HG02571 (cell line): ENCODE measurements around the gene PSAPL1.
"Not testable (repeated sequence)": the region's sequence is repeated elsewhere in the genome, so short reads cannot be mapped to it uniquely, and the experiment has no call there.

Experiments
- ATAC-seq: cut with Tn5 transposase; IDR thresholded peaks from one replicate; pipeline ENCODE4 v1.9.1; 2021; ENCODE audit warnings: mild to moderate bottlenecking, moderate library complexity; ENCODE audit not compliant: unreplicated experiment

The PSAPL1 gene

DNA sequence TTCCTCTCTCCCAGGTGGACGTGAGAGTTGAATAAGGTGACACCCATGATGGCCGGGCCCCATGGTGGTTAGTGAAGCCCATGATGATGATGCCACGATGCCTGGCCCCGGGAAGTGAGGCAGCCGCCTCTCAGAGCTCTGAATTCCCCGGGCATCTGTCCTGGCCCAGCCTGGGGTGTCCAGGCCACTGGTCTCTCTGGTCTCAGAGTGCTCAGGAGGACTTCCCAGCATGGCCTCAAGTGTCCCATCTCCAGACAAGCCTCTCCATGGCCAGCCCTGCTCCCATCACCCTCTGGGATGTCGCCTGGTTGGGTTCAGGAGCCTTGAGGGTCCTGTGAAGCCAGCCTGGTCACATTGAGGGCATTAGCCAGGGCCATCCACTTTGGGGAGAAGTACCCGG, 24.7 kb upstream of the PSAPL1 start:
- no peak for ATAC-seq

DNA sequence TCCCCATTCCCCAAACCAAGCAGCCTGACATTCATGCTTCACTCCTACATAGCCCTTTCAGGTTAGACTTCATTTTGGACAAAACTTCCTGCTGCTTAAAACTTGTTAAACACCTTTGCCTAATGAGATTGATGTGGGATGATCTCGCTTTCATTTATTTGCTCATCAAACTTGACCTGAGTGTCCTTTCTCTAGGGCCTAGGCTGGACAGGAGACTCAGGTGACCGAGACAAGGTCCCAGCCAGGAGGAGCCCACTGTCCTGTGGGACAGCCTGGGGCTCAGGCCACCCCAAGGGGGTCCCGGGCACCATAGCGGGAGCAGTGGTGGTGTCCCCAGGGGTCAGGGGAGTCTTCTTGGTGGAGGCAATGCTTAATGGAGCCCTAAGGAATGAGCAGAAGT, 23.7 kb upstream of the PSAPL1 start:
- ATAC-seq: no peak

DNA sequence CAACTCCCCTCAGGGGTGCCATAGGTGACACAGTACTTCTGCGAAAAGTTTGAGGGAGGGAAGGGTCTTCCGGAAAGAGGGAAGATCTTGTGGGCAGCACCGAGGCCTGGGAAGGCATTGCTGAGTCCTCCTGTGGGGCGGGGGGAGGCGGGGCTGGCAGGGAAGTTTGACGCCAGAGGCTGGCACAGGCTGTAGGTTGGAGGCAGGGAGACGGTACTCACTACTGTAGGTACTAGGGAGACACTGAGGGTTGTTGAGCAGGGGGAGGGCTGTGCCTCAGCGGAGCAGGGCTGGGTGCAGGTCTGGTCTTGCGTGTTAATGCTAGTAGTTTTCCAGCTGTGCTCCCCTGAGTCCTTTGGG, 23.3 kb upstream of the PSAPL1 start:
- no peak for ATAC-seq

DNA sequence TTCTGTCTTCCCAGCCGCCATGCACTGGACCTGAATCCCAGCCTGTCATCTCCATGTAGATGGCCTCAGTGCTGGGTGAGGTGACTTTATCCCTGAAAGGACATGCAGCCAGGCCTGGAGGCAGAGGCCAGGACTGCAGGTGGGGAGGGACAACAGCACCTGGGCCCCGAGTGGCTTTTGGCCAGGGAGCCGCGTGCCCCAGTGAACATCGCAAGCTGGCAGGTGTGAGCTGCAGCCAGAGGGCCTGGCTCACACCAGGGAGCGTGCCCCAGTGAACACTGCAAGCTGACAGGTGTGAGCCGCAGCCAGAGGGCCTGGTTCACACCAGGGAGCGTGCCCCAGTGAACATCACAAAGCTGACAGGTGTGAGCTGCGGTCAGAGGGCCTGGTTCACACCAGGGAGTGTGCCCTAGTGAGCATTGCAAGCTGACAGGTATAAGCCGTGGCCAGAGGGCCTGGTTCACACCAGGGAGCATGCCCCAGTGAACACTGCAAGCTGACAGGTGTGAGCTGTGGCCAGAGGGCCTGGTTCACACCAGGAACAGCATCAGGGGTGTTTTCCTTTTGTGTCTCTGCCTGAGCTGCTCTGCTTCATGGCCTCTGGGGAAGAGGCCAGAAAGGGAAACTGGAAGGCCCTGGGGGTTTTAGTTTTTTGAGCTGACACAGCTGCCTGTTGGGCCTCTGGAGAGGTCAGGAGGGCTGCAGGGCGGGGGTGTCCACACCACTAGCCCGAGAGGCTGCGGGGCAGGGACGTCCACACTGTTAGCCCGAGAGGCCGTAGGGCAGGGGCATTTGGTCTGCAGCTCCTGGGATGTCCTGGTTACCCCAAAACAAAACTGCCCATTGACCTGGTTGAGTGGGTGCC, 22.7 kb upstream of the PSAPL1 start:
- no peak for ATAC-seq

DNA sequence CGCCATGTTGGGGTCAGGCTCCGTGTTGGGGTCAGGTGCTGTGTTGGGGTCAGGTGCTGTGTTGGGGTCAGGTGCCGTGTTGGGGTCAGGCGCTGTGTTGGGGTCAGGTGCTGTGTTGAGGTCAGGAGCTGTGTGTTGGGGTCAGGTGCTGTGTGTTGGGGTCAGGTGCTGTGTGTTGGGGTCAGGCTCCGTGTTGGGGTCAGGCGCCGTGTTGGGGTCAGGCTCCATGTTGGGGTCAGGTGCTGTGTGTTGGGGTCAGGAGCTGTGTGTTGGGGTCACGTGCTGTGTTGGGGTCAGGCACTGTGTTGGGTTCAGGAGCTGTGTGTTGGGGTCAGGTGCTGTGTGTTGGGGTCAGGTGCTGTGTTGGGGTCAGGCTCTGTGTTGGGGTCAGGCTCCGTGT, 18.1 kb upstream of the PSAPL1 start:
- ATAC-seq: not testable (repeated sequence)

DNA sequence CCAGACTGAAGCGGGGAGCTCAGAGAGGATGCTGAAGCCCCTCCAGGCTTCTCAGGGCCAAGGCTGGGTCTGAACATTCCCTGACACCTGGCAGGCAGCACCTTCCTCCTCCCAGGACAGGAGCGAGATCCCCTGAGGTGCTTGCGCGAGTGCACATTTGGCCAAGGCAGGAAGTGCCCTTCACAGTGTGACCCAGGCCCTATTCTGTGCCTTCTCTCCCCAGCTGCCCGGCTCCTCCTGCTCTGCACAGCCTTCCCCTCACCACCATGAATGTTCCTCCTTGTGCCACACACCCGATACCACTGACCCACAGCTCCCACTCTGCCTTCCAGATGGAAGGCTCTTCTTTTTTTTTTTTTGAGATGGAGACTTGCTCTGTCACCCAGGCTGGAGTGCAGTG, 17.1 kb upstream of the PSAPL1 start:
- no peak for ATAC-seq

DNA sequence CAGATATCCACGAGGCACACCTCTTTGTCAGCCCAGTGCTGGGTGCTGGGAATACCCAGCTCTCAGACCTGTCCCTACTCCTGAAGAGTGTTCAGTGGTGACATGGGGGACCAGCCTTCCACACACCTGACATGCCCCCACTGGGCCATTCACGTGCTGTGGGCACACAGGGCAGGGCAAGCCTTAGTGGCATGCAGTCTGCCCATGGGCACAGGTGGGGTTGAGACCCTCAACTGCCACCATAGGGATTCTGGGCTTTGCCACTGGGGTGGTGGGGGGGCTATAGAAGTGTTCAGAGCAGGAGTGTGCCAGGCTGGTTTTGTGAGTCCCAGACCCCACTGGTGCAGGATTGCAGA, 16.7 kb upstream of the PSAPL1 start:
- no peak for ATAC-seq

DNA sequence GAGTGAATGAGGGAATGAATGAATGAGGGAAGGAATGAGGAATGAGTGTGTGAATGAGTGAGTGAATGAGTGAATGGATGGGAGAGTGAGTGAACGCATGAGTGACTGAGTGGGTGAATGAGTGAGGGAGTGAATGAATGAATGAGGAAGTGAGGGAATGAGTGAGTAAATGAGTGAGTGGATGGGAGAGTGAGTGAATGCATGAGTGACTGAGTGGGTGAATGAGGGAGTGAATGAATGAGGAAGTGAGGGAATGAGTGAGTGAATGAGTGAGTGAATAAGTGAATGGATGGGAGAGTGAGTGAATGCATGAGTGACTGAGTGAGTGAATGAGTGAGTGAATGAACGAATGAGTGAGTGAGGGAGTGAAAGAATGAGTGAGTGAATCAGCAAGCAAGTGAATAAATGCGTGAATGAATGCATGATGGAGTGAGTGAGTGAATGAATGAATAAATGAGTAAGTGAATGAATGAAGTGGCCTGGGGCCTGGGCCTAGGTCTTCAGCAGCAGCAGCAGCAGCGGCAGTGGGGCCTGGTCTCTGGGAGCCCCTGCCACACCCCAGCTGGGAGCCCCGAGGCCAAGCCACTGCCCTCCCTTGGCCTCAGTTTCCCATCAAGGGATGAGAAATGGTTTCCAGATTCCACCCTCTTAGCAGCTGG, 16.2 kb upstream of the PSAPL1 start:
- no peak for ATAC-seq

DNA sequence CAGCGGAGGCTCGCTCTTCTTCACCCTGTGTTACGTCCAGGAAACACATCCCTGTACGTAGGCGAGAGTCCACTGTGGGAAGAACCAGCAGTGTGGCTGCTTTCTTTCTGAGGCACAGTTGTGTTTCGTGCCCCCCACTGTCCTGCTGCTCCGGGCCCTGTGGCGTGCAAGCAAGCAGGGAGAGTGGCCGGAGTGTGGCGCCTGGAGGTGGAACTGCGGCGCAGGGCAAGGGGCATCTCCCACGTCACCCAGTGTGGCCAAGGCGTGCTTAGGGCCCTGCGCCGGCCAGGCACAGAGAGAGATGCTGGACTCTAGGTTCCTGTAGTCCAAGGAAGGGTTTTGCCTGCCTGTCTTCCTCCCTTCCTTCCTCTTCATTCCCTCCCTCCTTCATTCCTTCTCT, 13.3 kb upstream of the PSAPL1 start:
- ATAC-seq: no peak

DNA sequence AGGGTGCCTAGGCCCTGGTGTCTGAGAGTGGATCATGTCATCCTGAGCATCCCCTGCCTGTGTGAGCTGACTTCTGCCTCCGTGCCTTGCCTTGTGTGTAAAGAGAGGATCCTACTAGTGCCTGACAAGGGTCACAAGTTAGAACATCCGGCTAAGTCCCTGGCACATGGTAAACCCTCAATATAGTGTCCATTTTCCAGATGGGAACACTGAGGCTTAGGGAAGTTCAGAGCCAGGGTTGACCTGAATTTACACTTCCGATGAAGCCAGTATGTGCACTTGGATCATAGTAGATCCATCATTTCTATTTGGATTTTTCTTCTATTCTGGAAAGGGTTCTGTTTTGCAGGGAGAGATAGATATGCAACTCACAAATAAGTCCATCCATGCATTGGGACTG, 12.5 kb upstream of the PSAPL1 start:
- no peak for ATAC-seq

DNA sequence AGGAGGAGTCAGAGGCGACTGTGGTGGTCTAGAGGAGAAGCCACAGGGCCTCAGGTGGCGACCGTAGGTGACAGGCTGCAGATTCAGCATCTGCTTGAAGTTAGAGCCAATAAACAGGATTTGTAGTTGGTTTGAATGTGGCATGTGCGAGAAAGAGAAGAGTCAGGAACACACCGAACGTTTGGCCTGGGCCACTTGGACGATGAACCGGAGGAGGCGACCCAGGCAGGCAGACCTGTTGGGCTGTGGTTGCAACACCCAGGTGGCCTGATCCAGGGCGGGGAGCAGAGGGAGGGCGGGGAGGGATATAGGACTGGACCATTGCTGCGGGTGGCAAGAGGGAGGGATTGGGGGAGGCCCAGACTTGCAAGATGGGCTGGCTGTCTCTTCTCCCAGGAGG, 10.0 kb upstream of the PSAPL1 start:
- no peak for ATAC-seq

DNA sequence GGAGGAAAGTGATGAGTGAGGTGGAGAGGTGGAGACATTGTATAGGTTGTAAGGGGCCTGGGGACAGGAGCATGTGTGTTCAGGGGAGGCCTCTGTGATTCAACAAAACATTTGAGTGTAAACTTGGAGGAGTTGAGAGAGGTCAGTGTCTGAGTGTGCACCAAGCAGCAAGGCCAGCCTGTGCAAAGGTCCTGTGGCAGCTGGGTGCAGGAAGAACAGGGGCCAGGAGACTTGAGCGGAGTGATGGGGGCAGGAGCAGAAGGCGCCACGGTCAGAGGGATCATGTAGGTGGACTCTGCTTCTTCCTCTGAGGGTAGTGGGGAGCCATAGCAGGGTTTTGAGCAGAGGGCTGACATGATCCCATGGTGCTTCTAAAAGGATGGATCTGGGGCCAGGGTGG, 9.6 kb upstream of the PSAPL1 start:
- ATAC-seq: no peak

DNA sequence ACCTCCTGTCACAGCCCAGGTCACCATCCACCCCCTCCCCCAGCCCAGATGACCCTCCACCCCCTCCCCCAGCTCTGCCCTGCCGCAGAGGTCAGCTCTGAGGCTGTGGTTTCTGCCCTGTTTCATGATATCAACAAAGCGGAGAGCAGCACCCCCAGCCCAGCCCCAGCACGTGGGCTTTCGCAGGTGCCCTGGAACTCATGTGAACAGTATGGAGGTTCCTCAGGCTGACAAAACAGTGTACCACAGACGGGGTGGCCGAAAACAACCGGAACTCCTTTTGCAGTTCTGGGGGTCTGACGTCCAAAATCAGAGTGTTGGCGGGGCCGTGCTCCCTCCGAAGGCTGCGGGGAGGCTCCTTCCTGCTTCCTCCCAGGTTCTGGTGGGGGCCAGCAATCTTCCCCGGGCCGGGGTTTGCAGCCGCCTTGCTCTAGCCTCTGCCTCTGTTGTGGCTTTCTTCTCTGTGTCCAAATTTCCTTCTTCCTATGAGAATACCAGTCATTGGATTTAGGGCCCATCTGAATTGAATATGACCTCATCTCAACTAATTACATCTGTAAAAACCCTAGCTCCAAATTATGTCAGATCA, 7.9 kb upstream of the PSAPL1 start:
- ATAC-seq: no peak

DNA sequence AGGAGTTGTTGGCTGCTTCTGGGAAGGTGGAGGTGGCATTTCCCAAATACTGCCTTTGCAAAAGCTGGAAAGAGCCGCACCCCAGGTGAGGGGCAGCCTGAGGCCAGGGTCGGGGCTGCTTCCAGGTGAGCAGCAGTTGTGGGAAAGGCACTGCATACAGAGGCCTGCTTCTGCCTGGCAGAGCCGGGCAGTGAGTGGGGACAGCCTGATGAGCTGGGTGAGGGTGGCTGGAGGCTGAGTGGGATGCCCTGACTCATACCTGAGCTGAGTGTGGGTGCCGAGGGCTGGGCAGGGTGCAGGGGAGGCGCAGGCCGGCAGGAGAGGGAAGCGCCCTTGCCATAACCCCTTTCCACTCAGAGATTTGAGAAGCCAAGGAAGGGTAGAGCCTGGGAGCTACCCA, 6.5 kb upstream of the PSAPL1 start:
- no peak for ATAC-seq

DNA sequence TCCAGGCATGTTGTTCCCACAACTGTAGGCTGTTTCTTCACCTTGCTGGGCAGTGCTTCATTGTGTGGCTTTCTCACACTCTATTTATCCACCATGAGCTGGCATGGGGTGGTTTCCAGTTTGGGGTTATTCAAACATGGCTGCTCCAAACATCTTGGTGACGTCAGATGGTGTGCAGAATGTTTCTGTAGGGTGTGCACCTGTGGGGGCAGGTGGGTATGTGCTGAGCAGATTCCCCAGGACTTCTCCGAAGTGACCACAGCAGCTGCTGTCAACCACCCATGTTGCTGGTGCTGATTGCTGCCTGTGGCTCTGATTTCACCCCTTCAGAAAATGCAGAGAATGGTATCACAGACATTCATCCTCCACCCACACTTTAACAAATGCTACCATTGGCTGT, 5.0 kb upstream of the PSAPL1 start:
- no peak for ATAC-seq

DNA sequence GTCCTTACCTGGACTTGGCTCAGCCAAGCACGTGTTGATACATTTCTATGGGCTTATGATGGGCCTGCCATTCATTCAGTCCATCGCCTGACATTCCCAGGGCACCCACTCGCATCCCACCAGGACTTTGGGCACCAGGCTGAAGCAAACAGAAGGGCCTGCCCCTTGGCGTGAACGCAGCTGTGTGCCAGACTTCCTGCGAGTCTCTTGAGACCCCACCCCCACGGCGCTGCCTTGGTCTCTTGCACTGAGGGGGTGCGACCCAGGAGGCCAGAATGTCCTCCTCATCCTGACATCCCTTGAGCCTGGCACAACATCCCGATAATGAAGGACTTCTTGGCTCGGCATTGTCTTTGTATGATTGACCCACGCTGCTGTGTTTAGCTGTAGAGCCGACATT, 1.5 kb upstream of the PSAPL1 start:
- no peak for ATAC-seq

DNA sequence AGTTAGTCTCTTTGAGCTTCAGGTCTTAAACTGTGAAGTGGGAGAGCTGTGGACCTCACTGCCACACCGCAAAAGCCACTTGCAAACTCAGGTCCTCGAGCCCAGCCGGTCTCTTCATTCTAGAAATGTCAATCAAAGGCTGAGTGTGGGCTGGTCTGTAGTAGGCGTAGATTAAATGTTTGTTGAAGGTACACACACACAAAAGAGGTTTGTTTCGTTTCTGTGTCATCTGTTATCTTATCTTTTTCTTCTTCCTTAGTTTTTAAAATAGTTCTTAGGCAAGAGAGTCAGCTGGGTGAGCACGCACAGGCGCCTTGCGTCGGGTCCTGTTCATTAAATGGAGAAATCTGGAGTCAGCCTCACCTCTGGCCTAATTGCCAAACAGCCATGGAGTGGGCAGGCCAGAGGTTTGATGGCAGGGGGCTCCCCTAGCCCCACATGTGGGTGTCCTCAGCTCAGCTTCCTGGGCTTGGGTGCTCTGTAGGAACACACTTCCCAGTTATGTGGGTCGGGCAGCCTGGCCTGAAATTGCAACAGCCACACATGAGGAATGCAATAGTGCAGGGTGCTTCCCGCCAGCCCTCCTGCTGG, 836 bp upstream of the PSAPL1 start:
- ATAC-seq: no peak

DNA sequence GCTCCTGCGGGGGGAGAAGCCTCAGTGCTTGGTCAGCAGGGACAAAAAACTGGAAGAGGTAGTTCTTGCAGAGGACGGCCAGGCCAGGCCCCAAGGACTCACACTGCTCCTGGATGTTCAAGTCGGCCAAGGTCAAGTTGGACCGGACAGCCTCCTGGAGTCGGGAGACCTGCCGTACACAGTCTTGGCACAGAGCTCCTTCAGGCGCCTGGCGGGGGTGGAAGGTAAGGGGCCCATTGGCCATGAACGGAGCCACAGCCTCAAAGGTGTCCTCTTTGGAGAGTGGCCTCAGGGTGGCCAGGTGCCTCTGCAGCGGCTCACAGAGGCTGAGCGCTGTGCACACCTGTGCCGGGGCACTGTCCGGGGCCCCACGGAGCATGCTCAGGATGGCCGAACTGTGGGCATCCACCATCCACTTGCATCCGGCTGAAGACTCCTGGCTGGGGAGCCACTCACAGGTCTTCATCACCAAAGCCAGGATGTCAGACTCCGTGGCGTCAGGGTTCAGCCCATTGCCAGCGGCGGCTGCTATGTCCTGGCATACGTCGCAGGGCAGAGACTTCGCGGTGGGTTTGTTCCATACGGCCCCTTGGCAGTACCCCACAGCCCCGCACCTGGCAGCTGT, 477 bp downstream of the PSAPL1 start:
- ATAC-seq: no peak

DNA sequence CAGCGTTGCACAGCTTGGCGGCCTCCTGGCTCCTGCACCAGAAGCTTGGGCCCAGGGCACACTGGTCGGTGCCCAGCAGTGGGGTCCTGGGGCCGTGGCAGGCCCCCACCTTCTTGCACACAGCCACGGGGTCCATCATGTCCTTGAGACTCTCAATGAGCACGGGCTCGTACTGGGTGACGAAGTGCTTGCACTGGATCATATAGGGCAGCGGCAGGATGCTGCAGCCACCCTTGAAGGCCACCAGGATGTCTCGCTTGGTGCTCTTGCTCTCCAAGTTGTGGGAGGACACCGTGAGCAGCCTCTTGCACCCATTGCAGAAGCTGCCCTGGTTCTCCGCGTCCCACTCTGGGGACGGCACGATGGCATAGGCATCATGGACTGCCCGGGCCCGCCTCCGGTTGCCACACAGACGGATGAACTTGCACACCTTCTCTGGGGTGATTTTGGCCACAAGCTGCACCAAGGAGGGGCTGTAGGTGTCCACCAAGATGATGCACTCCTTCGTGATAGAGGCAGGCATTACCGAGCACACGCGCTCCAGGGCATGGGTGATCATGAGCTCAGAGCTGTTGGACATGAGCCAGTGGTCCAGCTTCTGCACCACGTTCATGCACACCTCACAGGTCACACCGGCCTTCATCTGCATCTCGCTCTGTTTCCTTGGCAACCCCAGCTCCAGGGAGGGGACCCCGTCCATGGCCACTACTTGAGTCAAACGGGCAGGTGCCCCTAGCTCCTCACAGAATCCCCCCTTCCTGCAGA, 1.2 kb downstream of the PSAPL1 start:
- no peak for ATAC-seq

DNA sequence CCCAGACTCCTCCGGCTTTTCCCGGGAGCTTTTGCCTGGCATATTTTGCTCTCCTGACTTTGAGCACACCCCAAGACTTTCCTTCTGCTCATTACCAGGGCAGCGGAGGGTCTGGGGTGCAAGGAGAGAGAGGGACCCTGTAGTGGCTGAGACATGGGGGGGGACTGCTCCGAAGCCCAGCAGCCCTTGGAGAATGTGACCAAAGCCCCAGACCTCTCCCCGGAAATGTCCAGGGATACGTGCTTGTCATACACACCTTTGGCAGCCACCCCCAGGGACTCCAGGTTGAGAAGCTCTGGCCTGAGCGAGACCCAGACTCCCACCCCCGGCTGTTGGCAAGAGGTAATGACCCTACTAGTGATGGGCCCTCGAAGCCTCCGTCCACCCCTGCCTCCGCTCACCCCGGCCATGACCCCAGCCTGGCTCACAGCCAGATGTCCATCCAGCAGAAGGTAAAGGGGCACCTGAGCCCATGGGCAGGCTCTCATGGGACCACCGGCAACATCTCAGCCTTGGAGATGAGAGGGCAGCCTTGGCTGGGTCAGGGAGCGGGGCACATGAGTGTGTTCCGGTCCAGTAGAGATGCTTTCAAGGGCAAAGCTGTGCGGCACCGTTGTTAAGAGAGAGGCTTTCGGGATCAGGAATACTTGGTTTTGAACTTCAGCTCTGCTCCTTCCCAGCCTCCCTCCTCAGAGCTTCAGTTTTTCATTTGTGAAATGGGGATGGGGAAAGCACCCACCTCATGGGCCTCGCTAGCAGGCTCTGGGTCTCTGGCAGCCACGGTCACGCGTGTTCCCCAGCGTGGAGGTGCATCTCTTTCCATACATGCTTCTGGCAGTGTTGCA, 2.0 kb downstream of the PSAPL1 start:
- no peak for ATAC-seq
